DND-41 (cell line): ENCODE measurements around the gene RDH5.

Source experiments
- ATAC-seq: fragments of 200-7000 bp; cut with Tn5 transposase; 3 replicates; pipeline ENCODE4 v1.9.1; 2021; ENCODE audit warnings: low read depth; ENCODE audit not compliant: insufficient read depth
- DNase-seq: peaks from one replicate; pipeline ENCODE4 v3.0.0-alpha.2; 2020
- H2AFZ ChIP-seq: 2 replicates; pipeline ENCODE4 v1.6.0; 2012; ENCODE audit warnings: low read depth, low read length
- H3K27ac ChIP-seq: 2 replicates; pipeline ENCODE4 v1.5.1; 2012; ENCODE audit warnings: low read length, inconsistent platforms
- H3K27me3 ChIP-seq: fragments of 200-600 bp; sonication (generic); 2 replicates; pipeline ENCODE4 v1.6.0; 2012; ENCODE audit warnings: low read length, mild to moderate bottlenecking, inconsistent platforms; ENCODE audit not compliant: insufficient read depth, poor library complexity
- H3K36me3 ChIP-seq: 2 replicates; pipeline ENCODE4 v1.5.1; 2012; ENCODE audit warnings: low read length, inconsistent platforms; ENCODE audit not compliant: insufficient read depth
- H3K4me1 ChIP-seq: 2 replicates; pipeline ENCODE4 v1.5.1; 2012; ENCODE audit warnings: mild to moderate bottlenecking, low read length; ENCODE audit not compliant: insufficient read depth
- H3K4me2 ChIP-seq: 2 replicates; pipeline ENCODE4 v1.6.0; 2012; ENCODE audit warnings: mild to moderate bottlenecking, moderate library complexity, low read length, inconsistent platforms; ENCODE audit not compliant: insufficient read depth
- H3K4me3 ChIP-seq, 2 experiments: fragments of 200-600 bp in 1 of 2; shearing (Covaris generic) in 1 of 2; 2 replicates each; pipeline ENCODE4 v1.5.1; 2012 to 2016; ENCODE audit warnings: inconsistent platforms in 2 of 2, low read length in 2 of 2, mild to moderate bottlenecking in 2 of 2, low read depth in 1 of 2, moderate library complexity in 1 of 2
- H3K79me2 ChIP-seq: 2 replicates; pipeline ENCODE4 v1.6.0; 2012; ENCODE audit warnings: low read length, inconsistent platforms; ENCODE audit not compliant: insufficient read depth
- H3K9ac ChIP-seq: 2 replicates; pipeline ENCODE4 v1.6.0; 2012; ENCODE audit warnings: low read depth, mild to moderate bottlenecking, inconsistent platforms, low read length, moderate library complexity
- H3K9me3 ChIP-seq: 2 replicates; pipeline ENCODE4 v1.5.1; 2012; ENCODE audit warnings: low read length, moderate library complexity, mild to moderate bottlenecking, inconsistent platforms; ENCODE audit not compliant: insufficient read depth, severe bottlenecking
- H4K20me1 ChIP-seq: 2 replicates; pipeline ENCODE4 v1.6.0; 2012; ENCODE audit warnings: low read length; ENCODE audit not compliant: insufficient read depth
- EZH2 ChIP-seq: IDR thresholded peaks from 3 replicates; pipeline ENCODE4 v1.6.1; 2012; ENCODE audit warnings: borderline replicate concordance, low read depth, mild to moderate bottlenecking, moderate library complexity, low read length, inconsistent platforms; ENCODE audit not compliant: severe bottlenecking
- TF ChIP-seq, protein P1 (sequence below): IDR thresholded peaks from 2 replicates; pipeline ENCODE4 v1.5.1; 2012; ENCODE audit warnings: borderline replicate concordance, low read length, moderate library complexity, mild to moderate bottlenecking; ENCODE audit not compliant: poor library complexity, severe bottlenecking; ENCODE audit errors: extremely low read depth

The RDH5 gene

DNA sequence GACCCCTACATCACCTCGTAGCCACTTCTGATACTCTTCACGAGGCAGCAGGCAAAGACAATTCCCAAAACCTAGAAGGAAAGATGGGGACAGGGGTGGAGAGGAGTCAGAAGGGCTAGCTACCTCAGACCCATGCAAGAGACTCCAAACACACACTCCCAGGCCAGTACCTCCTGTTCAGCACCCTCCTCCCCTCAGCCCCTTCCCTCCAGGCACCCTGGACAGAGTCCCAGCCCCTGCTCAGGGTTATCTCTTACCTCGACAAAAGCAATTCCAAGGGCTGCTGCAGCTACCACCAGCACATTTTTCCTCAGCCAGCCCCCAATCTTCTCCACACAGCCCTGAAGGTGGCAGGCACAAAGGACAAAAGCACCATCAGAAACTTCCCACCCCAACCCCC, 5.4 kb downstream of the RDH5 start:
- H3K27ac ChIP-seq = no peak overlapping the region
- TF ChIP-seq EZH2 = no peak
- TF ChIP-seq, protein P1, sequence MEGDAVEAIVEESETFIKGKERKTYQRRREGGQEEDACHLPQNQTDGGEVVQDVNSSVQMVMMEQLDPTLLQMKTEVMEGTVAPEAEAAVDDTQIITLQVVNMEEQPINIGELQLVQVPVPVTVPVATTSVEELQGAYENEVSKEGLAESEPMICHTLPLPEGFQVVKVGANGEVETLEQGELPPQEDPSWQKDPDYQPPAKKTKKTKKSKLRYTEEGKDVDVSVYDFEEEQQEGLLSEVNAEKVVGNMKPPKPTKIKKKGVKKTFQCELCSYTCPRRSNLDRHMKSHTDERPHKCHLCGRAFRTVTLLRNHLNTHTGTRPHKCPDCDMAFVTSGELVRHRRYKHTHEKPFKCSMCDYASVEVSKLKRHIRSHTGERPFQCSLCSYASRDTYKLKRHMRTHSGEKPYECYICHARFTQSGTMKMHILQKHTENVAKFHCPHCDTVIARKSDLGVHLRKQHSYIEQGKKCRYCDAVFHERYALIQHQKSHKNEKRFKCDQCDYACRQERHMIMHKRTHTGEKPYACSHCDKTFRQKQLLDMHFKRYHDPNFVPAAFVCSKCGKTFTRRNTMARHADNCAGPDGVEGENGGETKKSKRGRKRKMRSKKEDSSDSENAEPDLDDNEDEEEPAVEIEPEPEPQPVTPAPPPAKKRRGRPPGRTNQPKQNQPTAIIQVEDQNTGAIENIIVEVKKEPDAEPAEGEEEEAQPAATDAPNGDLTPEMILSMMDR = no peak
- H2AFZ ChIP-seq = no peak overlapping the region
- peaks cover 29% of the 10 kb centered on the region for H3K4me1 ChIP-seq
- H4K20me1 ChIP-seq = peaks cover 3% of the 10 kb centered on the region; the same call in 1 of the 2 replicates
- peaks cover 51% of the 10 kb centered on the region for H3K36me3 ChIP-seq
- no peak overlapping the region for H3K4me2 ChIP-seq
- no peaks in the 10 kb centered on the region for H3K27me3 ChIP-seq
- no peaks in the 10 kb centered on the region for H3K9me3 ChIP-seq
- no peak for ATAC-seq
- no peak overlapping the region for H3K9ac ChIP-seq
- DNase-seq = no peak
- peaks cover 11% of the 10 kb centered on the region for H3K79me2 ChIP-seq
- H3K4me3 ChIP-seq = no peak overlapping the region

DNA sequence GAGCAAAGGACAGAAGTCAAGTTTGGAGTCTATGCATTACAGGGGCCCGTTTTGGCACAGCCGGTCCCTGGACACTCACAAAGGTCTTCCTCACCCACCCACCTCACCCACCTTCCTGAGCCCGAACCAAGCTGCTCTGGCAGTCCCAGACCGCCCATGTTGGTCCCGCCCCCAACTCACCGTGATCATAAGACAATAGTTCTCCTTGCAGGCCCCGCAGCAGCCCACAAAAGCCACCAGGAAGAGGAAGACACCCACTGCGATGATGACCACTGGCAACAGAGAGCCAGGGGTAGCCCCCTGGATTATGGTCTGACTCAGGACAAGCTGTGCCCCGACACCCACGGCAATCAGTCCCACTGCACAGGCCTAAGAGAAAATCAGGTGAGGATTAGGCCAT, 6.8 kb downstream of the RDH5 start:
- ATAC-seq (no peak), DNase-seq (no peak)
- H3K79me2 ChIP-seq = peaks cover 11% of the 10 kb centered on the region
- peaks cover 34% of the 10 kb centered on the region for H3K4me1 ChIP-seq
- H3K36me3 ChIP-seq = peaks cover 40% of the 10 kb centered on the region
- no peak overlapping the region for H3K27ac ChIP-seq
- H3K4me3 ChIP-seq = no peak overlapping the region
- H4K20me1 ChIP-seq = peaks cover 3% of the 10 kb centered on the region; the same call in 1 of the 2 replicates
- no peaks in the 10 kb centered on the region for H3K9me3 ChIP-seq
- H3K4me2 ChIP-seq = peak overlapping the region; percentile 84; the same call in 1 of the 2 replicates
- H2AFZ ChIP-seq = no peak overlapping the region
- TF ChIP-seq EZH2 = no peak
- TF ChIP-seq, protein P1 = no peak
- H3K9ac ChIP-seq = no peak overlapping the region; the same call in 1 of the 2 replicates
- no peaks in the 10 kb centered on the region for H3K27me3 ChIP-seq

DNA sequence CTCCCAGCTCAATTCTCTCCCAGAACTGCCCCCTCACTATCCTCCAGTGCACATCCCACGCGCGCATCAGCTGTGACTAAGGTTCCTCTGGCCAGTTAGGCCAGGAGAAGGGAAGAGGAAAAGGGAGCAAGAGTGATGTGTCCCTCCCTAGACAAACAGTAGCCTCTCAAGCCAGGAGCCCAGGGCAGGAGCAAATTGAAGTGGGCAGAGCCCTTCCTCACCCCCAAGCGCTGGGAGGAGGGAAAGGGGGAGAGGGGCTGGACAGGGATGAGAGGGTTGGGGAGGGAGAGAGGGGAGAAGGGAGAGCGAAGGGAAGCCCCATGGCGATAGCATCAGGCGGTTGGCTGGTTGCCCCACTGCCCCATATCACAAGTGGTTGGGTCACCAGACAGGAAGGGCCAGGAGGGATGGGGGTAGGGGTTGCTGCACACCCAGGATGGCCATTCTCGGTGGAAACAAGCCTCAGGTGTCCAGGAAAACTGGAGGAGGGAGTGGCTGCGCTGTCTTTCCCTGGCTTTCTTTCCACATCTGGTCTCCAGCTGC, 7.5 kb downstream of the RDH5 start:
- TF ChIP-seq, protein P1 = no peak
- TF ChIP-seq EZH2 = no peak
- Histone ChIP-seq H3K36me3 (peaks cover 40% of the 10 kb centered on the region), H3K27ac (peak overlapping the region; percentile 50), H3K4me3 (peak overlapping the region; percentile 34 to 69; a peak in 3 of 4 replicates), H3K79me2 (peaks cover 11% of the 10 kb centered on the region), H2AFZ (peak overlapping the region; percentile 87), H4K20me1 (peaks cover 3% of the 10 kb centered on the region; the same call in 1 of the 2 replicates), H3K9ac (peak overlapping the region; percentile 68), H3K9me3 (no peaks in the 10 kb centered on the region), H3K4me1 (peaks cover 34% of the 10 kb centered on the region), H3K27me3 (no peaks in the 10 kb centered on the region), H3K4me2 (peak overlapping the region; percentile 84)
- DNase-seq (no peak), ATAC-seq (no peak)
